Esophagus squamous epithelium (tissue), 5 donors: ENCODE data around the gene MCTP2. TPM values are rescaled to one million over a fixed set of nuclear protein-coding genes. Genes with fewer than 3 reads are reported as not detected.

ENCODE experiments used
- DNase-seq: peaks from one replicate; lab custom pipeline; 2025; lab: John Stamatoyannopoulos, UW
- H3K27ac ChIP-seq, 4 donors: fragments of 200-600 bp; sonication (generic); one replicate each; pipeline ENCODE4 v1.5.1; 2016 to 2019; ENCODE audit warnings: mild to moderate bottlenecking in 1 of 4
- H3K27me3 ChIP-seq, 4 donors: fragments of 200-600 bp; sonication (generic); 1 replicate in 3 of 4; 2 replicates in 1 of 4; pipeline versions ENCODE4 v1.5.1 to v1.6.0; 2017 to 2021; ENCODE audit warnings: antibody characterized with exemption in 1 of 4
- H3K36me3 ChIP-seq, 3 donors: fragments of 200-600 bp; sonication (generic); one replicate each; pipeline ENCODE4 v1.5.1; 2016 to 2019
- H3K4me1 ChIP-seq, 3 donors: fragments of 200-600 bp; sonication (generic); one replicate each; pipeline ENCODE4 v1.5.1; 2017 to 2019
- H3K4me3 ChIP-seq, 4 donors: fragments of 200-600 bp; sonication (generic); 1 replicate in 3 of 4; 2 replicates in 1 of 4; pipeline ENCODE4 v1.5.1; 2016 to 2019; ENCODE audit warnings: mild to moderate bottlenecking in 2 of 4, moderate library complexity in 1 of 4
- H3K9me3 ChIP-seq, 3 donors: fragments of 200-600 bp; sonication (generic); one replicate each; pipeline ENCODE4 v1.5.1; 2016 to 2019
- CTCF ChIP-seq, 6 experiments: fragments of 450-650 bp in 4 of 6; fragments of 200-600 bp in 2 of 6; sonication (generic) in 2 of 6; IDR thresholded peaks; one replicate each; pipeline ENCODE4 v1.5.1; 2016 to 2019; ENCODE audit warnings: antibody characterized with exemption in 6 of 6, mild to moderate bottlenecking in 4 of 6, moderate library complexity in 4 of 6
- POLR2A ChIP-seq, 4 donors: fragments of 450-650 bp; IDR thresholded peaks; one replicate each; pipeline ENCODE4 v1.6.1; 2017; ENCODE audit warnings: antibody characterized with exemption in 4 of 4, mild to moderate bottlenecking in 4 of 4, moderate library complexity in 3 of 4
- WGBS, 2 donors: methylation state at CpG; one replicate each; pipeline ENCODE4 v1.1.5; 2018; 5-methylcytosine and 5-hydroxymethylcytosine counted together
- intact Hi-C: fragments of 100-400 bp; cut with DNase I; formaldehyde crosslinking; loops from one replicate; pipeline ENCODE4 v1.15.0; 2022
- total RNA-seq, 4 donors: library from RNA; depleted of rRNA; stranded (reverse); fragments of >200 nt; gene quantifications; one replicate each; pipeline ENCODE4 v1.1.0, GENCODE V29; 2016
- donor health status: DM: yes; HTN: yes; CAD: no.

Gene MCTP2
- total RNA-seq, 4 donors from 2014 or later = 11.2 to 29.9 (median 15.6) TPM

- Histone ChIP-seq H3K36me3 (no peaks in the 10 kb centered on the region), H3K4me3 (no peak overlapping the region), H3K4me1 (peaks cover 0 to 5% (median 0%) of the 10 kb centered on the region in 3 donors), H3K27me3 (no peaks in the 10 kb centered on the region), H3K27ac (no peak overlapping the region), H3K9me3 (no peaks in the 10 kb centered on the region)
- no peak for TF ChIP-seq CTCF (IDR thresholded peaks at IDR 0.05)
- TF ChIP-seq POLR2A (IDR thresholded peaks at IDR 0.05) = no peak
- DNase-seq = no peak
- intact Hi-C loops = no loop called here
- WGBS, 2 donors = 72 to 74% methylated on average over 7 of the region's 7 CpGs
Measured at GRCh38 chr15:94272251-94272898, 41.0 kb downstream of the MCTP2 start.

DNA sequence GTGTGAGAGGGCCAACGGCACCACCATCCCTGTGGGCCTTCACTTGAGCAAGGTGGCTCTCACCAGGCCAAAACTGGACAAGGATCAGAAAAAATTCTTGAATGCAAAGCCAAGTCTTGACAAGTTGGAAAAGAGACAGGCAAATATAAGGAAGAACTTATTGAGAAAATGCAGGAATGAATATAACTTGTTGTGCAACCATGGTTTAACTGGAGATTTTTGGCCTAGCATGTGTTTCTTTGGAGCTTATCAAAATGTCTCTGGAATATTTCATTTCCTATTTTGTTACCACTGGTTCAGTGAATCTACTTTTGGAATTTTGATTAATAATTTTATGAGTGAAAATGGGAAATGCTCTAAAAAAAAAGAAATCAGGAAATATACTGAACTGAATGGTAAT, 42.5 kb downstream of the MCTP2 start:
- TF ChIP-seq POLR2A (IDR thresholded peaks at IDR 0.05) = no peak
- no peak for TF ChIP-seq CTCF (IDR thresholded peaks at IDR 0.05)
- no peaks in the 10 kb centered on the region for H3K9me3 ChIP-seq
- no peak overlapping the region for H3K4me3 ChIP-seq
- H3K27me3 ChIP-seq = no peaks in the 10 kb centered on the region
- H3K4me1 ChIP-seq = peaks cover 0 to 5% (median 0%) of the 10 kb centered on the region in 3 donors
- DNase-seq = no peak
- no peak overlapping the region for H3K27ac ChIP-seq
- H3K36me3 ChIP-seq = no peaks in the 10 kb centered on the region
- intact Hi-C loops = no loop called here
- WGBS, 2 donors = 57 to 87% methylated on average over 1 of the region's 1 CpG

- 79 to 93% methylated on average over 1 of the region's 1 CpG for WGBS, 2 donors
- Histone ChIP-seq H3K4me1 (peaks cover 0 to 5% (median 0%) of the 10 kb centered on the region in 3 donors), H3K27ac (no peak overlapping the region), H3K4me3 (no peak overlapping the region), H3K9me3 (no peaks in the 10 kb centered on the region), H3K36me3 (no peaks in the 10 kb centered on the region), H3K27me3 (no peaks in the 10 kb centered on the region)
- DNase-seq = no peak
- TF ChIP-seq POLR2A (IDR thresholded peaks at IDR 0.05) (no peak), CTCF (IDR thresholded peaks at IDR 0.05) (no peak)
- intact Hi-C loops = no loop called here
Measured at GRCh38 chr15:94274745-94275144, 43.4 kb downstream of the MCTP2 start.

GRCh38 chr15:94277485-94277884, 46.1 kb downstream of the MCTP2 start:
- intact Hi-C loops = no loop called here
- WGBS, 2 donors = 67 to 79% methylated on average over 1 of the region's 1 CpG
- no peak for TF ChIP-seq CTCF (IDR thresholded peaks at IDR 0.05)
- TF ChIP-seq POLR2A (IDR thresholded peaks at IDR 0.05) = no peak

GRCh38 chr15:94279736-94280135, 48.4 kb downstream of the MCTP2 start:
- Histone ChIP-seq H3K4me1 (no peaks in the 10 kb centered on the region), H3K4me3 (no peak overlapping the region), H3K9me3 (no peaks in the 10 kb centered on the region), H3K27ac (no peak overlapping the region), H3K27me3 (no peaks in the 10 kb centered on the region), H3K36me3 (no peaks in the 10 kb centered on the region)
- no peak for DNase-seq
- WGBS, 2 donors = 66 to 83% methylated on average over 2 of the region's 2 CpGs
- TF ChIP-seq CTCF (IDR thresholded peaks at IDR 0.05) (no peak), POLR2A (IDR thresholded peaks at IDR 0.05) (no peak)
- intact Hi-C loops = no loop called here

More at GRCh38 chr15:94277485-94277884, 46.1 kb downstream of the MCTP2 start:
- no peaks in the 10 kb centered on the region for H3K36me3 ChIP-seq
- H3K9me3 ChIP-seq = no peaks in the 10 kb centered on the region
- no peak overlapping the region for H3K27ac ChIP-seq
- H3K4me1 ChIP-seq = peaks cover 0 to 5% (median 0%) of the 10 kb centered on the region in 3 donors
- H3K27me3 ChIP-seq = no peaks in the 10 kb centered on the region
- no peak overlapping the region for H3K4me3 ChIP-seq
- DNase-seq = no peak
